Spleen (tissue), 11 donors: ENCODE results near the gene FXYD4. TPM values are rescaled to one million over a fixed set of nuclear protein-coding genes. Genes with fewer than 3 reads are reported as not detected.

ENCODE experiments used
- DNase-seq: peaks from one replicate; pipeline ENCODE4 v3.0.0-alpha.2; 2020
- H3K27ac ChIP-seq, 8 donors: fragments of 200-600 bp; sonication (generic) in 7 of 8; 1 replicate in 4 of 8; 2 replicates in 4 of 8; pipeline versions ENCODE4 v1.5.0 to v1.8.0; 2016 to 2021; ENCODE audit warnings: inconsistent platforms in 4 of 8, mild to moderate bottlenecking in 4 of 8, moderate library complexity in 1 of 8
- H3K27me3 ChIP-seq, 7 donors: fragments of 200-600 bp; sonication (generic) in 6 of 7; replicated peaks in 1 of 7; 1 replicate in 4 of 7; 2 replicates in 3 of 7; pipeline versions ENCODE4 v1.5.0 to v1.8.0; 2016 to 2021; ENCODE audit warnings: inconsistent platforms in 3 of 7, mild to moderate bottlenecking in 1 of 7
- H3K36me3 ChIP-seq, 6 donors: fragments of 200-600 bp; sonication (generic) in 5 of 6; 1 replicate in 4 of 6; 2 replicates in 2 of 6; pipeline versions ENCODE4 v1.5.0 to v1.8.0; 2016 to 2021; ENCODE audit warnings: inconsistent platforms in 2 of 6
- H3K4me1 ChIP-seq, 6 donors: fragments of 200-600 bp; sonication (generic) in 5 of 6; 1 replicate in 3 of 6; 2 replicates in 3 of 6; pipeline versions ENCODE4 v1.5.0 to v1.8.0; 2016 to 2021; ENCODE audit warnings: inconsistent platforms in 3 of 6
- H3K4me3 ChIP-seq, 8 donors: fragments of 200-600 bp; sonication (generic) in 7 of 8; 1 replicate in 4 of 8; 2 replicates in 4 of 8; pipeline versions ENCODE4 v1.5.0 to v1.8.0; 2016 to 2021; ENCODE audit warnings: inconsistent platforms in 4 of 8, mild to moderate bottlenecking in 4 of 8, moderate library complexity in 2 of 8
- H3K9me3 ChIP-seq, 8 donors: fragments of 200-600 bp; sonication (generic) in 7 of 8; 1 replicate in 4 of 8; 2 replicates in 4 of 8; pipeline versions ENCODE4 v1.5.0 to v1.8.0; 2016 to 2021; ENCODE audit warnings: inconsistent platforms in 4 of 8
- CTCF ChIP-seq, 11 experiments: fragments of 200-600 bp in 7 of 11; fragments of 450-650 bp in 4 of 11; sonication (generic) in 4 of 11; IDR thresholded peaks in 8 of 11; conservative IDR thresholded peaks in 3 of 11; 1 replicate in 7 of 11; 2 replicates in 4 of 11; pipeline versions ENCODE4 v1.4.0 to v1.8.0; 2016 to 2021; ENCODE audit warnings: antibody characterized with exemption in 11 of 11, inconsistent platforms in 4 of 11, mild to moderate bottlenecking in 1 of 11
- POLR2A ChIP-seq, 3 donors: fragments of 450-650 bp; IDR thresholded peaks; one replicate each; pipeline ENCODE4 v1.5.1; 2017; ENCODE audit warnings: antibody characterized with exemption in 3 of 3, mild to moderate bottlenecking in 1 of 3
- POLR2AphosphoS5 ChIP-seq, 3 donors: sonication (generic); formaldehyde crosslinking; IDR thresholded peaks; one replicate each; pipeline ENCODE4 v1.5.1; 2017; ENCODE audit warnings: antibody characterized with exemption in 3 of 3
- WGBS, 5 donors: extraction: QIAGEN DNeasy Blood & Tissue Kit in 3 of 5; methylation state at CpG; one replicate each; pipeline versions ENCODE4 v1.1.5 to v1.1.7; 2013 to 2018; 5-methylcytosine and 5-hydroxymethylcytosine counted together
- intact Hi-C: fragments of 100-400 bp; cut with DNase I; formaldehyde crosslinking; loops from one replicate; pipeline ENCODE4 v1.15.0; 2023; ENCODE audit warnings: low total_unique reads
- polyA plus RNA-seq, 3 donors: library from polyadenylated mRNA; stranded (reverse); fragments of 200-250 nt; gene quantifications; one replicate each; pipeline ENCODE4 v1.2.1, GENCODE V29; 2013
- total RNA-seq, 7 donors: library from RNA; depleted of rRNA in 3 of 7; stranded (reverse); fragments of >200 nt in 3 of 7; fragmentation: NEBNext Ultra II Directional in 4 of 7; extraction: Animal tissue kit (Norgen Biotek cat#: 25700) in 4 of 7; gene quantifications; one replicate each; pipeline versions ENCODE4 v1.1.0 to v1.2.1, GENCODE V29; 2016 to 2021
- donor health status: healthy with polysubstance abuse.
- donor health status: DM: no; HTN: no; CAD: no; lungs with moderate emphysema.
- donor health status: DM: no; HTN: no; CAD: no.
- donor health status: Bipolar disorder and iron deficiency.
- donor health status: healthy.
- donor health status: DM: no; HTN: no; CAD: no.
- donor health status: DM: yes; HTN: yes; CAD: no.

Gene FXYD4
- total and polyA plus RNA-seq, 10 donors = 0.20 TPM; not detected in 9

DNA sequence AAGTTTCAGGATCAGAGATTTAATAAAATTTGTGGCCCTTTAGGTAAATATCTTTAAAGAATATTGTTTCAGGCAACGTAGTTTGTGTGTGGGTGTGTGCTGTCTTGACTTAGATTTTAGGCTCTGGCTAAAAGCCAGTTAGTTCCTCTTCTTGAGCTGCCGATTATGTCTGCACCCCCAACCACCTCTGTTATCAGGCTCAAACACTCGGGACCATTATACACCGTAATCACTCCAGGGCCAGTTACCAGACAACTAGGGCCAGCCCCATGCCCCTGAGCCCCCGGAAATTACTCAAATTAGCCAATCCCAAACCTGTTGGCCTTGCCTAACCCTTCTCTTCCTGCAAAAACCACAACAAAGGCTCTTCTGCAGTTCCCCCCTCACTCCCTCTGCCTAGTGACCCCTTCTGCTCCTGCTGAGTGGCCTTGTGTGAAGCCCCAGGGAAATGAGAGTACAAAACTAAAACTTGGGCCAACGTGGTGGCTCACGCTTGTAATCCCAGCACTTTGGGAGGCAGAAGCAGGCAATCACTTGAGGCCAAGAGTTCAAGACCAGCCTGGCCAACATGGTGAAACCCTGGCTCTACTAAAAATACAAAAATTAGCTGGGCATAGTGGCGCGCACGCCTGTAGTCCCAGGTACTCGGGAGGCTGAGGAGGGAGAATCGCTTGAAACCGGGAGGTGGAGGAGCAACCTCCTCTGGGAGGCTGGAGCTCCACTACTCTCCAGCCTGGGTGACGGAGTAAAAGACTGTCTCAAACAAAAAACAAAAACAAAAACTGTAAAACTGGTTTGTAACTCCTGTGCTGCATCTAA lies 46.7 kb downstream of the FXYD4 start:
- Histone ChIP-seq H3K27ac (peak overlapping the region; percentile 72 to 98 (median 88)), H3K4me3 (peak overlapping the region in 1 of 8 donors; percentile 34), H3K9me3 (no peaks in the 10 kb centered on the region), H3K36me3 (no peaks in the 10 kb centered on the region), H3K4me1 (peaks cover 21 to 49% (median 43%) of the 10 kb centered on the region in 6 donors), H3K27me3 (no peaks in the 10 kb centered on the region)
- TF ChIP-seq CTCF (IDR thresholded peaks at IDR 0.05 in 8 of 11, conservative IDR thresholded peaks at IDR 0.05 in 3 of 11) (no peak), POLR2AphosphoS5 (IDR thresholded peaks at IDR 0.05) (peak in 2 of 3 donors; percentile 52 to 83)
- no peak for DNase-seq
- intact Hi-C loops = no loop called here
- 44 to 52% (median 49%) methylated on average over 14 of the region's 14 CpGs for WGBS, 5 donors

DNA sequence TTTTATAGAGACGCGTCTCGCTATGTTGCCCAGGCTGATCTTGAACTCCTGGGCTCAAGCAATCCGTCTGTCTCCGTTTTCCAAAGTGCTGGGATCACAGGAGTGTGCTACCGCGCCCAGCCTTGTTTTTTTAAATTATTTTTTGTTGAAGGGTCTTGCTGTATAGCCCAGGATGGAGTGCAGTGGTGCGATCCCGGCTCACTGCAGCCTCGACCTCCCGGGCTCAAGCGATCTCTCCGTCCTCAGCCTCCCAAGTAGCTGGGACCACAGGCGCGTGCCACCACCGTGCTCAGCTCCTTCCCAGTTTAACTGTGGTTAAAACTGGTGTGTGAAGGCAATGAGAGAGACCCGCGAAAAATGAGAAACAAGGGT lies 48.5 kb downstream of the FXYD4 start:
- Histone ChIP-seq H3K27ac (peak overlapping the region; percentile 93 to 98 (median 96)), H3K4me1 (peaks cover 21 to 49% (median 43%) of the 10 kb centered on the region in 6 donors), H3K27me3 (no peaks in the 10 kb centered on the region), H3K9me3 (no peaks in the 10 kb centered on the region), H3K36me3 (no peaks in the 10 kb centered on the region), H3K4me3 (peak overlapping the region; percentile 9 to 75 (median 56))
- intact Hi-C loops = no loop called here
- TF ChIP-seq POLR2AphosphoS5 (IDR thresholded peaks at IDR 0.05) = no peak
- TF ChIP-seq POLR2A (IDR thresholded peaks at IDR 0.05) = no peak
- peak in 1 of 11 experiments; percentile 3 for TF ChIP-seq CTCF (IDR thresholded peaks at IDR 0.05 in 8 of 11, conservative IDR thresholded peaks at IDR 0.05 in 3 of 11)
- no peak for DNase-seq
- 48 to 63% (median 58%) methylated on average over 18 of the region's 18 CpGs for WGBS, 5 donors

DNA sequence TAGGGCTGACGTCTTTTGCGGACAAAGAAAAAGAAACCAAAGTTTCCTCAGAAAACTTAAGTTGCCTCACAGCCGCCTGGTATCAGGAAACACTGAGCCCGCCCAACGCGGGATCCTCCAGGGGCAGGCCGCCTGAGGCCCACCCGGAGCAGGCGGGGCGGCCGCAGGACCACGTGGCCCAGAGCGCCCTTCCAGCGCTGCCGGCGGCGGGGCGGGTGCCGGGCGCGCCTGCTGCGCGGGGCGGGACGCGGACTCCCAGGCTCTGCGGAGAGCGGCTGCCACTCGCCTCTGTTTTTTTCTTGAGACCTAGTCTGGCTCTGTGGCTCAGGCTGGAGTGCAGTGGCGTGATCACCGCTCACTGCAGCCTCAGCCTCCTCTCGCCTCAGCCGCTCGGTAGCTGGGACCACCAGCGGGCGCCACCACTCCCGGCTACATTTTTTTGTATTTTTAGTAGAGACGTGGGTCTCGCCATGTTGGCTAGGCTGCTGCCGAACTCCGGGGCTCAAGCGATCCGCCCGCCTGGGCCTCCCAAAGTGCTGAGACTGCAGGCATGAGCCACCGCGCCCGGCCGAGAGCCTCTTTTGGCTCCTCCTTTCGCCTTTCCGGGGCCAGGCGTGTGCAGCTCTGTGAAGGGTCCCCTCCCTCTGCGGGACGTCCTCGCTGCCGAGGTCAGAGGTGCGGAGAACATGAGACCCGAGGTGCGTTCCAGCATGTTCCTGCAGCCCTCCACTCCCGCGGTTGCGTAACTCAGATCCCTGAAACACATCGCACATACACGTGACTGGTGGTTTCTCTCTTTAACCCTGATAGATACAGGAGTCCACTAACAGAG lies 49.1 kb downstream of the FXYD4 start:
- peak; percentile 96 for DNase-seq
- no peaks in the 10 kb centered on the region for H3K36me3 ChIP-seq
- H3K27ac ChIP-seq = peak overlapping the region; percentile 93 to 98 (median 96)
- H3K27me3 ChIP-seq = no peaks in the 10 kb centered on the region
- H3K4me3 ChIP-seq = peak overlapping the region; percentile 33 to 75 (median 56)
- WGBS, 5 donors = 0 to 1% (median 0%) methylated on average over 26 to 63 of the region's 63 CpGs
- no peaks in the 10 kb centered on the region for H3K9me3 ChIP-seq
- TF ChIP-seq POLR2AphosphoS5 (IDR thresholded peaks at IDR 0.05) (peak; percentile 86 to 93 (median 93)), POLR2A (IDR thresholded peaks at IDR 0.05) (peak in 1 of 3 donors; percentile 61), CTCF (IDR thresholded peaks at IDR 0.05 in 8 of 11, conservative IDR thresholded peaks at IDR 0.05 in 3 of 11) (peak in 6 of 11 experiments; percentile 4 to 37 (median 16))
- peaks cover 21 to 49% (median 43%) of the 10 kb centered on the region in 6 donors for H3K4me1 ChIP-seq
- intact Hi-C loops = no loop called here

DNA sequence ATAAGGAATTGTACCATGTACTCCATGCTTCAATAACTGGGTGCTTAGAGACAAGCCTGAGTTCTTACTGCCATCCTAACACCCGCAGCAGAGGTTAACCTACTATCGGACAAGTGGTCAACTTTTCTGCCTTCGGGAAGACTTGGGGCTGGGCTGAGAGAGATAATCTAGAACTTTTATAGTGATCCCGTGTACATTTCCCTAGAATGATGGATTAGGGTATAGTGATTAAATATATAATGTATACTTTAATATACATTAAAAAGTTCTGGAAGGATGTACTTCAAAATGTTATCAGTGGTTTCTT lies 49.7 kb downstream of the FXYD4 start:
- Histone ChIP-seq H3K4me3 (peak overlapping the region; percentile 33 to 75 (median 56)), H3K27ac (peak overlapping the region; percentile 93 to 98 (median 96)), H3K36me3 (no peaks in the 10 kb centered on the region), H3K9me3 (no peaks in the 10 kb centered on the region), H3K27me3 (no peaks in the 10 kb centered on the region), H3K4me1 (peaks cover 21 to 54% (median 43%) of the 10 kb centered on the region in 6 donors)
- no peak for TF ChIP-seq POLR2A (IDR thresholded peaks at IDR 0.05)
- TF ChIP-seq POLR2AphosphoS5 (IDR thresholded peaks at IDR 0.05) = no peak
- TF ChIP-seq CTCF (IDR thresholded peaks at IDR 0.05 in 8 of 11, conservative IDR thresholded peaks at IDR 0.05 in 3 of 11) = no peak
- 29 to 57% (median 42%) methylated on average over 4 of the region's 4 CpGs for WGBS, 5 donors
- intact Hi-C loops = no loop called here
- DNase-seq = no peak
